ENCODE results near the gene ARFRP1. TPM values are rescaled to one million over a fixed set of nuclear protein-coding genes. Genes with fewer than 3 reads are reported as not detected.

The ARFRP1 gene
- total and polyA plus RNA-seq, 2 of the 13 experiments (the other 11 are each of a cell fraction or from before 2014, with no cell fraction given): 32.0 to 51.1 TPM

GRCh38 chr20:63657937-63658748 lies 49.6 kb downstream of the ARFRP1 start, which contains the start of gene RTEL1 (continued):
- TF ChIP-seq, protein P1, sequence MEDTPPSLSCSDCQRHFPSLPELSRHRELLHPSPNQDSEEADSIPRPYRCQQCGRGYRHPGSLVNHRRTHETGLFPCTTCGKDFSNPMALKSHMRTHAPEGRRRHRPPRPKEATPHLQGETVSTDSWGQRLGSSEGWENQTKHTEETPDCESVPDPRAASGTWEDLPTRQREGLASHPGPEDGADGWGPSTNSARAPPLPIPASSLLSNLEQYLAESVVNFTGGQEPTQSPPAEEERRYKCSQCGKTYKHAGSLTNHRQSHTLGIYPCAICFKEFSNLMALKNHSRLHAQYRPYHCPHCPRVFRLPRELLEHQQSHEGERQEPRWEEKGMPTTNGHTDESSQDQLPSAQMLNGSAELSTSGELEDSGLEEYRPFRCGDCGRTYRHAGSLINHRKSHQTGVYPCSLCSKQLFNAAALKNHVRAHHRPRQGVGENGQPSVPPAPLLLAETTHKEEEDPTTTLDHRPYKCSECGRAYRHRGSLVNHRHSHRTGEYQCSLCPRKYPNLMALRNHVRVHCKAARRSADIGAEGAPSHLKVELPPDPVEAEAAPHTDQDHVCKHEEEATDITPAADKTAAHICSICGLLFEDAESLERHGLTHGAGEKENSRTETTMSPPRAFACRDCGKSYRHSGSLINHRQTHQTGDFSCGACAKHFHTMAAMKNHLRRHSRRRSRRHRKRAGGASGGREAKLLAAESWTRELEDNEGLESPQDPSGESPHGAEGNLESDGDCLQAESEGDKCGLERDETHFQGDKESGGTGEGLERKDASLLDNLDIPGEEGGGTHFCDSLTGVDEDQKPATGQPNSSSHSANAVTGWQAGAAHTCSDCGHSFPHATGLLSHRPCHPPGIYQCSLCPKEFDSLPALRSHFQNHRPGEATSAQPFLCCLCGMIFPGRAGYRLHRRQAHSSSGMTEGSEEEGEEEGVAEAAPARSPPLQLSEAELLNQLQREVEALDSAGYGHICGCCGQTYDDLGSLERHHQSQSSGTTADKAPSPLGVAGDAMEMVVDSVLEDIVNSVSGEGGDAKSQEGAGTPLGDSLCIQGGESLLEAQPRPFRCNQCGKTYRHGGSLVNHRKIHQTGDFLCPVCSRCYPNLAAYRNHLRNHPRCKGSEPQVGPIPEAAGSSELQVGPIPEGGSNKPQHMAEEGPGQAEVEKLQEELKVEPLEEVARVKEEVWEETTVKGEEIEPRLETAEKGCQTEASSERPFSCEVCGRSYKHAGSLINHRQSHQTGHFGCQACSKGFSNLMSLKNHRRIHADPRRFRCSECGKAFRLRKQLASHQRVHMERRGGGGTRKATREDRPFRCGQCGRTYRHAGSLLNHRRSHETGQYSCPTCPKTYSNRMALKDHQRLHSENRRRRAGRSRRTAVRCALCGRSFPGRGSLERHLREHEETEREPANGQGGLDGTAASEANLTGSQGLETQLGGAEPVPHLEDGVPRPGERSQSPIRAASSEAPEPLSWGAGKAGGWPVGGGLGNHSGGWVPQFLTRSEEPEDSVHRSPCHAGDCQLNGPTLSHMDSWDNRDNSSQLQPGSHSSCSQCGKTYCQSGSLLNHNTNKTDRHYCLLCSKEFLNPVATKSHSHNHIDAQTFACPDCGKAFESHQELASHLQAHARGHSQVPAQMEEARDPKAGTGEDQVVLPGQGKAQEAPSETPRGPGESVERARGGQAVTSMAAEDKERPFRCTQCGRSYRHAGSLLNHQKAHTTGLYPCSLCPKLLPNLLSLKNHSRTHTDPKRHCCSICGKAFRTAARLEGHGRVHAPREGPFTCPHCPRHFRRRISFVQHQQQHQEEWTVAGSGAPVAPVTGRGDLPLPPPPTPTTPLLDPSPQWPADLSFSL (CRISPR knock-in tag; IDR thresholded peaks at IDR 0.05): no peak
- TF ChIP-seq TMF1 (CRISPR knock-in tag; IDR thresholded peaks at IDR 0.05; ENCODE audit: low read depth) (peak; percentile 71), ZNF407 (CRISPR knock-in tag; IDR thresholded peaks at IDR 0.05; ENCODE audit: not compliant biosample characterization) (peak; percentile 4), ARNTL (CRISPR knock-in tag; IDR thresholded peaks at IDR 0.05) (peak; percentile 48; the same call in 1 of the 2 replicates), ZNF766 (CRISPR knock-in tag; IDR thresholded peaks at IDR 0.05; ENCODE audit: borderline replicate concordance) (peak; percentile 94), RNF2 (conservative IDR thresholded peaks at IDR 0.05; ENCODE audit: low read depth) (peak; percentile 84), IRF9 (CRISPR knock-in tag; IDR thresholded peaks at IDR 0.05; ENCODE audit: borderline replicate concordance) (peak; percentile 96; the same call in 1 of the 2 replicates), FOXJ3 (CRISPR knock-in tag; IDR thresholded peaks at IDR 0.05; ENCODE audit: borderline replicate concordance) (peak; percentile 96), SAFB2 (CRISPR knock-in tag; IDR thresholded peaks at IDR 0.05; ENCODE audit: borderline replicate concordance, low read depth) (peak; percentile 85; the same call in 1 of the 2 replicates)
